GM12874 (cell line): Measurements from ENCODE around the gene MRGPRF.

Source experiments
- CTCF ChIP-seq: IDR thresholded peaks from 2 replicates; pipeline ENCODE4 v1.5.1; 2011; ENCODE audit warnings: low read depth, mild to moderate bottlenecking, control low read depth, low read length, moderate library complexity; ENCODE audit not compliant: insufficient read depth

The MRGPRF gene

GRCh38 chr11:69037544-69037943 lies 24.5 kb upstream of the MRGPRF start:
- no peak for TF ChIP-seq CTCF

GRCh38 chr11:69037074-69037473 lies 24.0 kb upstream of the MRGPRF start:
- TF ChIP-seq CTCF: no peak

GRCh38 chr11:69035946-69036340 lies 22.9 kb upstream of the MRGPRF start:
- TF ChIP-seq CTCF: no peak

GRCh38 chr11:69035150-69035945 lies 22.3 kb upstream of the MRGPRF start:
- no peak for TF ChIP-seq CTCF

GRCh38 chr11:69034123-69034867 lies 21.2 kb upstream of the MRGPRF start:
- no peak for TF ChIP-seq CTCF

GRCh38 chr11:69033431-69033830 lies 20.4 kb upstream of the MRGPRF start:
- no peak for TF ChIP-seq CTCF

- TF ChIP-seq CTCF: no peak
Observed at GRCh38 chr11:69032833-69033232, 19.8 kb upstream of the MRGPRF start.
